Activated CD4-positive, CD25-positive, alpha-beta regulatory T cell treated with anti-CD3 and anti-CD28 coated beads, Interleukin-2, amount 50 U/mL, for 72 hours (primary cell): ENCODE results near the gene FUT8.

Experiments used
- DNase-seq: peaks from one replicate; pipeline ENCODE4 v3.0.0; 2021

Gene FUT8

DNA sequence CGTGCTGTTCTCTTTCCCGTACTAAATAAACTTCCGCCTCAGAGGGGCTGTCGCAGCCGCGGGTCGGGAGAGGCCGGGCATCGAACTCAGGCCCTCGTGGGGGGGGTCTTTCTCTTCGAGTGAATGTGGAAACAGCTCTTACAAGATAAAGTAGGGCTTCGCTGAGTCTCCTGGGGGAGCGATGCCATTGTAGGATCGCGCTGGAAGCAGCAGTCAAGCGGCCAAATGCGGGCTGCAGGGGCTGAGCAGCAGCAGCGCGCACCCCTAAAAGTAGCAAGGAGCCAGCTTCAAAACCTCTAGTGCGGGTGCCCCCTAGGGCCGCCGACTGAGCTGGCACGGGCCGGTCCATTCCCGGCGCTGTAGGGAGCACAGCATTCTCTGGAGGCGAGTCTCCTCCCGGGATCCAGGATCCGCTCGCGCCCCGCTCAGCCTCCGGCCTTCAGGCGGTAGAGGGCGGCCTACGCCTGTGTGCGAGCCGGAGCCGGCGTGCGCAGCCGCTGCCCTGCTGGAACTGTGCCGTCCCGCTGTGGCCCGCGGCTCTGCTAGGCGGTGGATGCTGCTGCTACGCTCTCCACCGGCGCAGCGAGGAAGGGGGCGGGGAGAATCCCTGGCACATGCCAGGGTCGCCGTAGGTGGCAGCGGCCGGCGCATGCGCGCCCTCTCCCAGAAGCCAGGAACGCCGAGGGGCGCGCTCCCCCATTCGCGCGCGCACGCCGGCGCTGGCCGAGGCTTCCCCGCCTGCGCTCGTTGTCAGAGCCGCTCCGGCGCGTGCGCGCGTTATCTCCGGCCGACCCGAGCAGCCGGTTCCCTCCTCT, at the start of gene FUT8:
Gene FUT8, plus strand, starts transcription at position 699 of the 815 bp plus-strand sequence. CDS start 148,834 bp downstream, outside the sequence.
- DNase-seq = peak; percentile 90

DNA sequence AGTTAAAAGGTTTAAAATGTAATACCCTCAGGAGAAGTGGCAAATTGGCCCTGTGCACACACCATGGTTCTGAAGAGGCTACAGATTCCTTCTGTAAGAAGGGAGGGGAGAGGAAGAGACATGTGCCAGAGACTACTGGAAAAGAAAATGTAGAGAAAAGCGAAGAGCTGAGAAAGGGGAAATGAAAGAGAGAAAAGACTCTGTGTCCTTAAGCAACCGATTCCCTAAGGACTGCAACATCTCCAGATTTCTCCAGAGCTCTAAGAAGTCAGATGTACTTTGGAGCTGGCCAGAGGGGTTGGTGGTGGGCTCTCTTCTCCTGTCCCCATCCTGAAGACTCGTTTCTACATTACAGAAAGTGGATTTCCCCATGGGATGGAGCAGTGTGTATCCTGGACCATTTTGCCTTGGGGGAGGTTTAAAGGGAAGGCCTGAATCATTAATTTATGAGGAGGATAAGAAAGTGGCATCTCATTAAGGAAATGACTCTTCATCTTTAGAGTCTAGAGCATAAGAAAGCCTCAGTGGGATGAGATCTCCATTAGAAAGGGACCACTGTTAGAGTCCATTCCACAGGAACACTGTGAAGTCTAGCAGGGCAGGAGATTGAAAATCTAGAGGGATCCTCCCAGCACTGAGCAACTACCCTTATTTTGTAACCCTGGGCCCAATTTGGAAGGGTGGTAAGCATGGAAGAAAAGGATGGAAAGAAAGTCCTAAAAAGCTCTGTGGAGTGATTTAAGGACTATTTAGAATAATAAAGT, 45.5 kb upstream of the FUT8 start:
- DNase-seq = no peak

DNA sequence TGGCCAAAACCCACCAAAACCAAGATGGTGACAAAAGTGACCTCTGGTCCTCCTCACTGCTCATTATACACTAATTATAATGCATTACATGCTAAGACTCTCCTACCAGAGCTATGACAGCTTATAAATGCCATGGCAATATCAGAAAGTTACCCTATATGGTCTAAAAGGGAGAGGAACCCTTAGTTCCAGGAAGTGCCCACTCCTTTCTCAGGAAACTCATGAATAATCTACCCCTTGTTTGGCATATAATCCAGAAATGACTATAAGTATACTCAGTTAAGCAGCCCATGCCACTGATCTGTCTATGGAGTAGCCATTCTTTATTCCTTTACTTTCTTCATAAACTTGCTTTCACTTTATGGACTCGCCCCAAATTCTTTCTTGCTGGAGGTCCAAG, 43.0 kb upstream of the FUT8 start:
- DNase-seq = no peak

DNA sequence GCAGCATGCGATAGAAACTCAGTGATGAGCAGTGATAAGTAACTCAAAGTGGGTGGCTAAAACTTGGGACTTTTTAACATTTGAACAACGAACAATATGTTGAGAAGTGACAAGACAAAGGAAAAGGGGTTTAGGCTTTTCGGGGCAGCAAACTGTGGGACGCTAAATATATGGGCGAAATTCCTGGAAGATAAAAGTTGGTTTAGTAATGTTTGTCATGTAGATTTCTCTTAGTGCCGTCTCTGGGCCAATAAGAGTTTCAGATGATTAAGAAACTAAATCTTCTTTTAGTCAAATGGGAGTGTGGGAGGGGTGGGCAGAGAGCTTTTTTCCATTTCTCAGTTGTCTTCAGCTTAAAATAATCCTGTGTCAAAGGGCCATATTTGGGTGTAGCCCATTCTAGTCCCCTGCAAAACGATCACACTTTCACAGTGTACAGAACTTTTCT, 41.7 kb upstream of the FUT8 start:
- DNase-seq = no peak

DNA sequence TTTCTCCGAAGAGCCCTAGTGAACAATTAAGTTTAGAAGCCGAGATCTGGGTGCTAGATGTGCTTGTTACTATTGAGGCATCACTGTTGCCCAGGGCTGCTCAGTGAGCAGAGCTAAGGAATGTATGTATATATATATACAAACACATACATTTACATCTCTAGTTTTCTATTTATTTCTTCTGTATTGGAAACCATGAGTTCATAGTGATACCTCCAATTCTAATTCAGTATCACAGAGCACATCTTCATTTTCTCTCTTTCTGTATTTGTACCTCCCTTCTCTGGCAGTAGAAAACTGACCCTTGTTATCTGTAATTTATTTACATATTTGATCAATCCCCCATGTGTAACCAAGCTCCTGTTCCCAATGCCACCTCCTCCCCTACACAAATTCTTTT, 40.7 kb upstream of the FUT8 start:
- no peak for DNase-seq

DNA sequence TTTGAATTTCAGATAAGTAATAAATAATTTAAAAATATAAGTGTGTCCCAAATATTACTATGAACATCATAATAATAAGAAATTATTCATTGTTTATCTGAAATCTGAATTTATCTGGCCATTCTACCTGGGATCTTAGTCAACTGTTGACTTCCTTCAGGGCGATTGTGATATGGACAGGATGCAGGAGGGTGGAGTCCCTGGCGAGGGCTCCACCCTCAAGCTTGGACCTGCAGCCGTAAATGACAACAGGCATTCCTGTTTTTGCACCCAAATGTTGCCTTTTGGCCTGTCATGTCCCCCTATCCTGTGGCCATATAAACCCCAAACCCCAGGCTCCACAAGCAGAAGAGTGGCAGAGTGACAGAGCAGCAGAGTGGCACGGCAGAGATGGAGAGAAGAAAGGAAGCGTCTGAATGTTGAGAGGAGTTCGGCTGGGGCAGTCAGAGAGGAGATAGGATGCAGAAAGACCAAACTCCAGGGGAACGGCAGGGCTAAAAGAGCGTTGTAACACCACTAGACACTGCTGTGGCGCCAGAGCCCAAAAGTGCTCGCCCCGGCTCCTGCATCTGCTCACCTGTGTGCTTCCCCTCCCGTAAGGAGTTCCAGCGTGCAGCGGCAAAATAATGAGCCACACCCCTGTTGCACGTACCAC, 39.4 kb upstream of the FUT8 start:
- DNase-seq = no peak

DNA sequence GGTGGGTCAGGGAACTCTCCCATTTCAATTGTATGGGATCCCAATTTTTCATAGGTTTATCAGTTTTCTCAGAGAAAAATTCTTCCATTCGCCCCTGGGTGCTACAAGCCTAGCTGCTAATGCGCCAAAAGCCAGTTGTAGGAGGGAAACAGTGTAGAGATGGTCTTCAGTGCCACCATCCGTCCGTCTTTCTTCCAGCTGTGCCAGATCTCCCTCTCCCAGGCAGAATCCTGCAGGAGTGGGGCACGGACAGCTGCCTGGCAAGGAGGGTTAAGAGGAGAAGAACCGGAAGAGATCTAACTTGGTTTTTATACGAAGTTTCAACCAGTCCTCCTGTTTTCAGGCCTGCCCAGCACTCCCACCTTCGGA, 38.9 kb upstream of the FUT8 start:
- DNase-seq = no peak

DNA sequence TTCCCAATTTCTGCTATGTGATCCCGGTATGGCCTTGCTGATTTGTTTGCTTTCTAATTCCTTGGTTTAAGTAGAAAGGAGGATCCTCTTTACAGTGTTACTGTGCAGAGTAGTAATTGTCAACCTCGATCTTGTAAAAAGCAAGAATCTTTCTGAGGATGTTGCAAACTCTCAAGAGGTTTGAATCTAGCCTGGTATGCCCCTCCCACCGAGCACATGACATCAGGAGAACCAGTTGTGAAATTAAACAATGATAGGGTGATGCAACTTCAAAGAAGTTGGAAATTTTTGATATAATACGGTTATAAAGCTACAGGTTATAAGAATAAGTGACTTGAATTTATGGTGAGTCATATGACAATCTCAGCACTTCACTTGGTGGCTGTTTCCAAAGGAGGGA, 35.0 kb upstream of the FUT8 start:
- no peak for DNase-seq

DNA sequence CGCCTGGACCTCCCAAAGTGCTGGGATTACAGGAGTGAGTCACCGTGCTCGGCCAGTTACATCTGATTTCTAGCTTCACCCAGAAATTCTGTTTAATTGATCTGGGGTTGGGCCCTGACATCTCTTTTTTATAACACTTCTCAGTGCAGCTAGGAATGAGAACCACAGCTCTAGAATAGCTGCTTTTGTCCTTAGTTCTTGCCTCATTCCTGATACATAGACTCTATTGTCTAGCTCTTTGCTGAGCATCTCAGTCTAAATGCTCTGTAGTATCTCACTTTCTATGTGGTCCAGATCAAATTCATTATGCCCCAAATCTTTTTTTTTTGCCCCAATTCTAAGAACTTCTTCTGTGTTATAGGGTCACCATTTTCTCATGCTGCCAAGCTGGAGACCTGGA, 29.9 kb upstream of the FUT8 start:
- no peak for DNase-seq

DNA sequence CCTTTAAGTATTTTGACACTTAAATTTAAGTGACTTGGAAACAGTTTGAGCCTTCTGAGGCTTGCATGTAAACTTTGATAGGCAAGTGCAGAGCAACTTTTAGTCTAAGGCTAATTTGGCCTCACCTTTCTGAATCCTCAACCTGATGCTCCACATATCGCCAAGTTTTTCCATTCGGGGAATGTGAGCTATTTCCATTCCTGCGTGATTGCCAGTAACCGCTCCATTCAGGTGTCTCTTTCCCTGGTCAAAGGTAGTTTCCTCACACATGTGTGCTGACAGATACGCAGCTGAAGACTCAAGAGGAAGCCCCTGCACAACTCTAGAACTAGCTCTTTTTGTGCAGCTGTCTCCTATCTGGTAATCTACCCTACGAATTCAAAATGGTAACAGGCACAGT, 25.4 kb upstream of the FUT8 start:
- DNase-seq = no peak

DNA sequence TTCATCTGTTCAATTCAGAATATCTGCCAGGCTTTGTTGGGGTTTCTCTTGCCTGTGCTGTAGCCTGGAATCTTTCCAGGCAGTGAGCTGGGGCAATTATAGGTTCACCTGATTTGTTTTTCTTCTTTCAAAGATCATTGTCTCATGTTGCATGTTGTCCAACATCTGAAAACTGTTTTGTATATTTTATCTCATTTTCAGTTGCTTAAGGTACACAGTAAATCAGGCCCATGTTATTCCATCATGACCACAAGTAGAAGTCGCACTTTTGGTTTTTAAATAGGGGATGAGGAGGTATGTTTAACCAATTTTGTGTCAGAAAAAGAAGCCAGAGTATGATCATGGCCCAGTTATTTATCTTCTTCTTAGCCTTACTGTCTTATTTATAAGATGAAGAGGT, 24.9 kb upstream of the FUT8 start:
- no peak for DNase-seq

DNA sequence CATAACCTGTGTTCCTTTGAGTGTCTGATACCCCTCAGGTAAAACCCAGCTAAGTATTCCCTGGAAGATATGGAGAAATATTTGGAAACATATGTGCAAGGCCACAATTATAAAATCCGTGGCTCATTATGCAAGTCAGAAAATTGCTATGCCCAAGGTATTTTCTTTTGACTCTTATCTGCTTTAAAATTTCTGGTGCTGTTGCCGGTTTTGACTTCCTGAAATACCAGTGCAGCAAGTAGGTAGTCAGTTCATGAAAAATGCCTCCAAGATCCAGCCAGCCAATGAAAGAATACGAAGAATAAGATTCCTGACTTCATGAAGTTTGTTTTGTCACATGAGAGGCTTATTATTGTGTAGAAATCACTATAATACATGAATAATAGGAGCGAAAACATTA, 20.2 kb upstream of the FUT8 start:
- DNase-seq = no peak

DNA sequence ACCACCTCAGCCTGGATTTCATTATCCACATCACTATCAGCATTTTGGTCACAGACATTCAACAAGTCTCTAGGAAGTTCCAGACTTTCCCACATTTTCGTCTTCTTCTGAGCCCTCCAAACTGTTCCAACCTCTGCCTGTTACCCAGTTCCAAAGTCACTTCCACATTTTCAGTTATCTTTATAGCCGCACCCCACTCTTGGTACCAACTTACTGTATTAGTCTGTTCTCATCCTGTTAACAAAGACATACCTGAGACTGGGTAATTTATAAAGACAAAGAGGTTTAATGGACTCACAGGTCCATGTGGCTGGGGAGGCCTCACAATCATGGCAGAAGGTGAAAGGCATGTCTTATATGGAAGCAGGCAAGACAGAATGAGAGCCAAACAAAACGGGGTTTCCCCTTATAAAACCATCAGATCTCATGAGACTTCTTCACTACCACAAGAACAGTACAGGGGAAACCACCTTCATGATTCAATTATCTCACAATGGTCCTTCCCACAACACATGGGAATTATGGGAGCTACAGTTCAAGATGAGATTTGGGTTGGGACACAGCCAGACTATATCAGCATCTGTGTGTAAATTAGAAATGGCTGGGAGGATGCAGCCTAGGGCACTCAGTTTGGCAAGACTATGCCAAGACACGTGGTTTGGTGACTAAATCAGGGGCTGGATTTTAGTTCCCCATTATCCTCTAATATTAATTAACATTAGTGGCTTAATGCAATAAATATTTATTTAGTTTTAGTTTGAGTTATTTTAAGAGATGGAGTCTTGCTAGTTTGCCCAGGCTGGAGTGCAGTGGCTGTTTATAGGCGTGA, 16.2 kb upstream of the FUT8 start:
- no peak for DNase-seq

DNA sequence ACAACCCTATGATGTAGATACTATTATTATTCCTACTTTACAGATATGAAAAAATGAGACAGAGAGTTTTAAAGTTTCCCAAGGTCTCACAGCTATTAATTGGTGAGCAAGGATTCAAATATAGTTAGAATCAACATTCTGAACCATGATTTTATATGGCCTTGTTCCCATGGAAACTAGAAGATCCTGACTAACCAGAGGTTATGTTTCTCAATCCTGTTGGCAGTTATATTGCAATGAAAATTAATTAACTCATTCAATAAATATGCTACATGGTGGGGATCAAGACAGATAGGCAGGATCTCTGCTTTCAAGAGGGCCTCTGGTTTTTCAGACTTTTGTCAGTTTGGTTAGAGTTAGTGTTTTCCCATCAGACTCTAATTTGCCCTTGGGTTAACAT, 9.3 kb upstream of the FUT8 start:
- no peak for DNase-seq

DNA sequence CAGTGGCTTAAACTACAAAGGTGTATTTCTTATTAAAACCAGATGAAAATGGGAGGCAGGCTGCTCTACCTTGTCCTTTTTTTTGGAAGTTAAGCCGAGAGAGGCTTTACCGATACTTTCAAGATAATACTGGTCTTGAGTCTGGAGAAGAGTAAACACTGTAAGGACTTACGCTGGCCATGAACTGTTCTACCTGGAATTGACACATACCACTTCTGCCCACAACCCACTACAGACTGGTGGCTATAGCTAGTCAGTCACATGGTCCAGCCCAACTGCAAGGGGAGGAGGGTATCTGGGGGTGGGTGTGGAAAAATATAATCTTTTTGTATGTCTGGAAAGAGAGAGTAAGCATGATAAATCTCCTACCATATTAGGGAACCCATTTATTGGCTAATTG, 4.4 kb upstream of the FUT8 start:
- no peak for DNase-seq

DNA sequence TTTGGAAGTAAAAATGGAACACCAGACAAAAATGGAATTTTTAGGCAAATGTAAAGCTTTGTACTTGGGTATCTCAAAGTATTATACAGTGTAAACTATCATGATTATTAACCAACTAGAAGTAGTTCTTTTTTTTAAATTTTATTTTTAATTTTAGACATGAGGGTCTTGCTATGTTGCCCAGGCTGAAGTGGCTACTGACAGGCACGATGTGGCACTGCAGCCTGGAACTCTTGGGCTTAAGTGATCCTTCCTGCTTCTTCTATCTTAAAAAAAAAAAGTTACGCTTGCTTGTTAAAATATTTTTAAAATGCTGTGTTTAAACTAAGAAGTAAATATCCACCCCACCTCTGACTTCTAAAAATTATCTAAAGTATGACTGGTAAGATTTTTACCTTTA, 1.9 kb upstream of the FUT8 start:
- no peak for DNase-seq

DNA sequence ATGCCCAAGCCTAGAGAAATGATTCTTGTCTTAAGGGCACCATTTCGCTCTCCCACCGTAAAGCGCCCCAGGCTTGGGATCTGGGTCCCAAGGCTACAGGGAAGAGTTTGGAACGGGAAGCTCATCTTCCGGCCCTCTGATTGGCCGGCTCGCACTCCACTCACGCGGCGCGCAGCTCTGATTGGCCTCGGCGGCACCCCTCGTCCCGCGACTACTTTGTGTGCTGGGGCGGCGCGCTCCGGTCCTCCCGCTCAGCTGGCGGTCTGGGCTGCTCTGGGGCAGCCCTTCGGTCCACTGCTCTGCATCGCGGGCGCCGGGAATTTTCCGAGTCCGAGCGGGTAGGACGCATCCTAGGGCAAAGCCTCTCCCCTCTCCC, 886 bp upstream of the FUT8 start:
- DNase-seq = peak; percentile 81

DNA sequence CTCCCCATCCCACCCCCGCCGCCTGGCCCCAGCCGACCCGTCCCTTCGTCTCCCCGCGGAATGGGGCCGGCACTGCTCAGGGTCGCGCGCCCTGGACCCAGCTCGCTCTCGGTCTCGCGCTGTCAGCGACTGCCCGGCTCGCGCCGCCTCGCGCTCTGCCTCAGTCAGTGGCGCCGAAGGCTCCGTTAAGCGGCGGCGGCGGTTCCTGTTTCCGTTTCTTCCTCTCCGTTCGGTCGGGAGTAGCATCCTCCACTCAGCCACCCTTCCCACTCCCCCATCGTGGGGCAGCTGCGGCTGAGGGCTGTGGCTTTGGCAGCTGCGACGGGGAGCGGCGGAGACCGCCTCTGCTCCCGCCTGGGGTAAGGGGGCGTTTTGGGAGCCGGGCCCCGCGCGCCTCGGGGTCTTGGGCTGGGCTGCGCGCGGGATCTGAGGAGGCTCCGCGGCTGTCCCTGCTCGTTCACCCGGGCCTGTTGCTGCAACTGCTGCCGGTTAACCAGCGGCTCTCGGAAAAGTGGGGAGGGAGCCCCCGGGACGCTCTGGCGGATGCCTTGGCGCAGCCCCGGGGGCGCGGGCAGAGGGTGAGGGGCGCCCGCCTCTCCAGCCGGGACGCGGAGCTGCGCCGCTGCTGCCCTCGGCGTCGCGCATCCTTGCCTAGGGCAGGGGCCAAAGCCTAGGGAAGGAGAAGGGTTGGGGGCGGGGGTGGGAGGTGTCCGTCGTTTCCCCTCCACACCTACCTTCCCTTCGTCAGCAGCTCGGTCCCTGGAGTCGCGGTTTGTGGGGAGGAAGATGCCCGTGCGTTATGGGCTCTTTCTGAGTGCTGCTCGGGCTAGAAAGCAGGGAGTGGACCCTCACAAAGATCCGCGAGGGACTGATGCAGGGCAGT, 567 bp downstream of the FUT8 start:
- peak; percentile 42 for DNase-seq

DNA sequence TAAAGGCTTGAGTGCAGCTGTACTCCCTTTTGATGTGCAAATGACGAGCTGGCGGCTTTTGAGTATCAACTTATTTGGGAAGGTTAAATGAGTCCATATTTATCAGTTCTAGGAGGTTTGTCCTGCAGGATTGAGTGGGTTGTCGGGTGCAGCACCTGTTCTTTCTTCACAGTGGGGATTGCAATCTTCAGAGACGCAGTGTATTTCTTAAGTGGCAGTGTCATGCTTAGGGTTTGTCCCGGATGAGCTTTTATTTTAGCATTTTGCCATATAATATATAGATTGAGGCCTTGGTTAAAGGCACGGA, 1.2 kb downstream of the FUT8 start:
- DNase-seq = no peak

DNA sequence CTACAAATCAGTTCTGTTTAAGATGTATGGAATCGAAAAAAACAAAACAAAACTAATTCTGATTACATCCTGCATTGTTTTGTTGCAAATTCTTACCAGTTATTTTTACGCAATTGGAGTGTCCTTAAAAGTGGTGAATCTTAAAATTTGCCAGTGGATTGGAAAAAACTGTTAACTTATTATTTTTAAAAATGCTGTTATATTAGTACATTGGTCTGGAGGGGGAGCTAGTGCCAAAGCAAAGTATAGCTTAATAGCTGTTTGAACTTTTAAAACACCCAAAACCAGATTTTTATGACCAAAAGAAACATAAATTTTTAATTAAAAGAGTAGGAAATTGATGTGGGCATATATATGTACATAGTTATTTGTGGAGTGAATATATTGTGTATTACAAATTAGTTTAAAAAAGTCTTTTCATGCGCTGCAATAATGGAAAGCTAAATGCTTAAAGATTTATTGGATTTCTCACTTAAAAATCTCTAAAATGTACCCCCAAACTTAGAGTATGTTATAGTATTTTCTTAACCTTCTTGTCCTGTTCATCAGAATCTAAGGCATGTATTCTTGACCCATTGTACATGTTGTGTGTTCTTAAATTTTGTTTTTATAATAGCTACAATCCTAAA, 2.5 kb downstream of the FUT8 start:
- no peak for DNase-seq

DNA sequence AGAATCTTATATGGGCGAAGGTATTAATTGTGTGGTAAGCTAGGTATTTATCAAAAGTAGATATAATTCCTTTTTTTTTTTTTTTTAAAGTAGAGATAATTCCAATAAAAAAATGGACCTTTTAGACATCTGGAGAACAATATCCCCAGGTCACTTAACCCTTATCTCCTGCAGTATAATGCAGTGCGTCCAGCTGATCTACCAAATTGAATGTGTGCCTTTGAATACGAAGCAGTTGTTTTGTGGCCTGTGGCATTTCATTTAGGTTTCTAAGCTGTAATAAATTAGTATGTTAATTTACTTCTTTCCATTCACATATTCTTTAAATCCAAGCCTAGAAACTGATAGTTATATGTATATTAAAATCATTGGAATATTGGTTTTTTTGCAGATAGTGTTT, 3.1 kb downstream of the FUT8 start:
- no peak for DNase-seq
